ENCODE data around the gene RMRP. TPM values are rescaled to one million over a fixed set of nuclear protein-coding genes. Genes with fewer than 3 reads are reported as not detected.

Gene RMRP
- 1 to 10 TPM in 1 of 10 donors, not detected in 9; 7.1 TPM for polyA plus RNA-seq (ENCODE audit: insufficient read length in 10 of 10)
- long read RNA-seq, donor 1: 0 reads
- long read RNA-seq, donor 2: 0 reads
- long read RNA-seq, donor 3: 0 reads
- long read RNA-seq, donor 4: 0 reads
- long read RNA-seq, donor 5: 0 reads
- long read RNA-seq, donor 6: 0 reads
- long read RNA-seq, donor 7: 0 reads
- long read RNA-seq, donor 8: 0 reads
- long read RNA-seq, donor 9: 0 reads

DNA sequence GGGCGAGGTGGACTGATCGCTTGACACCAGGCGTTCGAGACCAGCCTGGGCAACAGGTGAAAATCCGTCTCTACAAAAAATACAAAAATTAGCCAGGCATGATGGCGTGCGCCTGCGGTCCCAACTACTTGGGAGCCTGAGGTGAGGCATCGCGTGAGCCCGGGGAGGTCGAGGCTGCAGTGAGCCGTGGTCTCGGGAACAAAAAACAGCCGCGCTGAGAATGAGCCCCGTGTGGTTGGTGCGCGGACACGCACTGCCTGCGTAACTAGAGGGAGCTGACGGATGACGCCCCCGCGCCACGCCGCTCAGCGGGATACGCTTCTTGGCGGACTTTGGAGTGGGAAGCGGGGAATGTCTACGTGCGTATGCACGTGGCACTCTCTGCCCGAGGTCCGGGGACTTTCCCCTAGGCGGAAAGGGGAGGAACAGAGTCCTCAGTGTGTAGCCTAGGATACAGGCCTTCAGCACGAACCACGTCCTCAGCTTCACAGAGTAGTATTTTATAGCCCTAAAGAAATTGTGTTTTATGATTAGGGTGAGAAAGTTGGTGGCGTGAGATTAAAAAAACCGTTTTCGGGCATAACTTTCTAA, at the start of gene RMRP:
TSS of gene RMRP (minus strand) at position 474 of the 591 bp plus-strand sequence.
- peak; percentile 99 for DNase-seq

DNA sequence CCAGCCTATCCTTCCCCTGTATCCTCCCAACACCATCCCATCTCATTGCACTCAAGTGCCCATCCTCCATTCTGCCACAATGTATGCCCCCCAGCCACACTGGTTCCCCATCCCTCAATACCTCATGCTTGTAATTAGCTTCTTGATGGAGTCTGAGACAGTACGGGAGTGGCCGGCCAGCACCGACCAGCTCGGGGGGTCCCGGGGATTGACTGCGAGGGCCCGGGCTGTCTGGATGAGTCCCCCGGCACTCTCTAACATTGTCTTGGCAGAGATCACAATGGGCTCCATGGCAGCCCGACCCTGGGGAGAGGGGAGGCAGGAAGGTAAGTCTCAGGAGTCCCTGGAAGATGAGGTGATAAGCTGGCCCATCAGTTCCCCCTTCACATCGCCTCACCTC, 49.1 kb upstream of the RMRP start:
- DNase-seq: no peak

DNA sequence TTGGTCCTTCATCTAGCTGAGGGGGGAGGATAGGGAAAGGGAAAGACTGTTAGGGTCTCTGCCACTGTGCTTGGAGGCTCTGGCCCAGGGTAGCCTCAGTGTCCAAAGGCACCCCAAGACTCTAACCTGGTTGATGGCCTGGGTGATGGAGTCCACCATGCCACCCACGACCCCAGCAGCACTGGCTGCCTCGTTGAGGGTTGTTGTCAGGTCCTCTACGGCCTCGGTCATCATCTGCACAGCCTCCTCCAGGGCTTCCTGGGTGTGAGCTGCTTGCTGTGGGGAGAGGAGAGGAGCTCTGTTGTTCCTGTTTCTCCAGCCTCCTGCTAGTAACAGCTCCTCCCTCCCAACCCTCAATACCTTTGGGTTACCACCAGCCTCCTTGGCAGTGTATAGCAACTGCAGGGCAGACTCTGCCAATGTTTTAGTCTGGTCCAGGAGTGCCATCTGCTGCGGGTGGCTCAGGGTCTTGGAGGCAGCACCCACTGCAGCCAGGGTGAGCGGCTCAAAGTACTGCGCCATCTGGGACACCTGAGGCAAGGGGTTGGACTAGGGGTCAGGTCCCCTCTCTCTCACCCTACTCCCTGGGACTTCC, 48.1 kb upstream of the RMRP start:
- DNase-seq: no peak

DNA sequence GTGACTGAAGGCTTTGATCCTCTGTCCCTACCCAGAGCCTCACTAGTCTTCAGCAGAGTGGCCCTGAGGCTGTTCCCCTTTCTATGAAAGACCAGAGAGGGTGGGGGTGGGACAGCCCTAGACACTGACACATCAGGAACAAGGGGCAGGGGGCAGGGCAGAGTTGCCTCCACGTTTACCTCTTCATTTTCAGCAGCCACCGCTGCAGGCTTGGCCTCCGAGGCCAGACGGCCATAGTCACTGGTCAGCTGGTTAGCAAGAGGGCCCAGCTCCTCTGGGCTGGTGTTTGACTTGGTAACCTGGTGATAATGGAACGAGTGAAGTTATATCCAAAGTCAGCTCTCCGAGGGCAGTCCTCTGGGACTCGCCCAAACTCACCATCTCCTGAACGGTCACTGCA, 47.6 kb upstream of the RMRP start:
- DNase-seq: no peak

DNA sequence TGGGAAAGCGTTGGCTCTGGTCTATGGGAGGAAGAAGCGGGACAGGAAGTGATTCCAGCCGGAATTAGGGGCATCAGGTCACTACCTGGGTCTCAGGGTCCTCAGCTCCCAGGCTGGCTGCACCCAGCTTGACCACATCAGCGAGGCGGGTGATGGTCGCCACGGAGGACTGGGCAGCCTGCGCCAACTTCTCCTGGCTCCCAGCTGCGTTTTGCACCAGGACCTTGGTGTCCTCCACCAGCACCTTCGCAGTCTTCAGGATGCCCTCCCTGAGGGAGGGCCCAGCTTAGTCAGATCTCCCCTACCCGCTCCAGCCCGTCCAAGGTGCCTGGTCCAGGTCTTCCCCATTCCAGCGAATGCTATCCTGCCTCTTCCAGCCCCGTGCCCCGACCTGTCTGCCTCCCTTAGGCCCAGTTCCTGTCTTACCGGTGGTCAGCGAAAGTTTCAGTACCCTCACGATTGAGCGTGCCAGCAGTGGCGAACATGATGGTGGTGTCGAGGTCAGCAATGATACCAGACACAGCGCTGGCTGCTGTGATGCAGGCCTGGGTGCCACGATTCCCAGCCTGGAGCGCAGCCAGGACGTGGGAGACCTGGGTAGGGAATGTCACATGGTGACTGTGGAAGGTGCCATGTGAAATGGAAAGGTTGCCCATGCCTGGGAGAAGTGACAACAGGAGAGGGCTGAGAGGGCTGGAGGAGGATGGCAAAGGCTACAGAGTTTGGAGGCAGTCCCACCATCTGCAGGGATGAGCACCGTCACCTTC, 46.3 kb upstream of the RMRP start:
- no peak for DNase-seq

DNA sequence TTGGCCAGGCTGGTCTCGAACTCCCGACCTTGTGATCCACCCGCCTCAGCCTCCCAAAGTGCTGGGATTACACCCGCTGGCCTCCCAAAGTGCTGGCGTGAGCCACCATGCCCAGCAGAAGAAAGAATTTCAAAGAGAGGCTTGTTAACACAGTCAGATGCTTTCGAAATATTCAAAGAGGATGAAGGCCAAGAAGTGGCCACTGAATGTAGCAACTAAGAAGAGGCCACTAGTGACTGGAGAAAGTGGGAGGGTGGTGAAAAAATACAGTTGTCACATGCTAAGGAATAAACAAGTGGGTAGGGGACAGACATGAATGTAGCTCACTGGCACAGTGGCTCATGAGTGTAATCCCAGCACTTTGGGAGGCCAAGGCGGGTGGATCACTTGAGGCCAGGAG, 44.9 kb upstream of the RMRP start:
- DNase-seq: no peak

DNA sequence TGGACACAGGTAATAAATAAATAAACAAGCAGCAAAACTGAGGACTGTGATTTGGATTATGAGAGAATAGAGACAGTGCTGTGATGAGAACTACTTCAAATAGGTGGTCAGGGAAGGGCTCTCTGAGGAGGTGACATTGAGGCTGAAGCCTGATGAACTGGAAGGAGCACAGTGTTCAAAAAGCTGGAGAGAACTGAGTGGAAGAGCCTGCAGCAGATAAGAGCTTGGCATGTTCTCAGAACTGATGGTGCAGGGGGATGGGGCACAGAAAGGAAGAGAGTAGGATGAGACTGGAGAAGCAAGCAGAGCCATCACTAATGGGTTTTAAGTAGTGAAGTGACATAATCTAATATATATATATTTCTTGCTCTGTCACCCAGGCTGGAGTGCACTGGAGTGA, 43.1 kb upstream of the RMRP start:
- DNase-seq: no peak

DNA sequence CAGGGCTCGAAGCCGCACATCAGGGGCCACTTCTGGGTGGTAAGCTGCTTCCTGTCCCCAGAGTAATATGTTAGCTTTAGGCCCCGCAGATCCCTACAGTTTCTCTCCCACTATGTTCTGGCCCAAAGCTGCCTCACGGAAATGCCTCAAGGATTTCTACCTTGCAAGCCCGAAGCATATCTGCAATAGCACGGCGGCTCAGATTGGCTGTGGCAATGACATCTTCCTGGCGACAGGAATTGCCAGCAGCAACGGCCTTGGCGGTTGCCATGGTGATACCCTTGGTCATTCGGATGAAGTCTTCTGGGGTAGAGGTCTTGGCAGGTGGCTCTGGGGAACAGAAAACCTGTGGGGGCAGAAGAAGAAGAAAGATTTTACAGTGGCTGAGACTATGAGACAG, 42.2 kb upstream of the RMRP start:
- DNase-seq: no peak

DNA sequence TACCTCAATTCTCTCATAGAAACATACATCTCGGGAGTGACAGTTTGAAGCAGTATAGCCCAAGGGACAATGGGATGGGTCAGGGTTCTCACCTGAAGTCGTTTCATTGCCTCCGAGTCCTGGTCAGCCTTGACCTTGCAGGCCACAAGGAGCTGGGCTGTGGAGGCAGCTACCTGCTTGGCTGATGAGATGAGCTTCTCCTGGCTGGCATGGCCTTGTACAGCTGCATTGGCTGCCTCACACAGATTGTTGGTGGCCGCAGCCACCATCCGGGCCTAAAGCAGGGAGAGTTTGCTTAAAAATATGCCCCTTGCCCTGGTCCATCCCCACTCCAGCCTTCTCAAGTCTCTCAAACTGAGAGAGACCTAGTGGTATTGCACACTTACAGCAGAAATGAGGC, 40.4 kb upstream of the RMRP start:
- no peak for DNase-seq

DNA sequence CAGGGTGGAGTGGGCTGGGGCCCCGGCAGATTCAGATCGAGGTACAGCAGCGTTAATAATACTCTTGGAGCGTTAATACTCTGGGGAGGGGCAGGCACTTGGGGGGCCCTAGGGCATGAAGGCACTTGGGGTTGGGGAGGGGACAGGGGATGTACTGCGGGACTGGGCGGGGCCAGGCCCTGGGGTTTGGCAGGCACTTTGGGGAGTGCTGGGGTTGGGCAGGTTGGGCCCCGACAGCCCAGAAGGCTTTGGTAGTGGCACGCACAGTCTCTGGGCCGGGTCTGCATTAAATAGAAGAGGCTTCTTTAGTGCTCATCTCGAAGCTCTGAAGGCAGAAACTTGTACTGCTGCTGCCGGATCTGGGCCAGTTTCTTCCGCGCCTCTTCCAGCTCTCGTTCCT, 39.7 kb upstream of the RMRP start:
- no peak for DNase-seq

DNA sequence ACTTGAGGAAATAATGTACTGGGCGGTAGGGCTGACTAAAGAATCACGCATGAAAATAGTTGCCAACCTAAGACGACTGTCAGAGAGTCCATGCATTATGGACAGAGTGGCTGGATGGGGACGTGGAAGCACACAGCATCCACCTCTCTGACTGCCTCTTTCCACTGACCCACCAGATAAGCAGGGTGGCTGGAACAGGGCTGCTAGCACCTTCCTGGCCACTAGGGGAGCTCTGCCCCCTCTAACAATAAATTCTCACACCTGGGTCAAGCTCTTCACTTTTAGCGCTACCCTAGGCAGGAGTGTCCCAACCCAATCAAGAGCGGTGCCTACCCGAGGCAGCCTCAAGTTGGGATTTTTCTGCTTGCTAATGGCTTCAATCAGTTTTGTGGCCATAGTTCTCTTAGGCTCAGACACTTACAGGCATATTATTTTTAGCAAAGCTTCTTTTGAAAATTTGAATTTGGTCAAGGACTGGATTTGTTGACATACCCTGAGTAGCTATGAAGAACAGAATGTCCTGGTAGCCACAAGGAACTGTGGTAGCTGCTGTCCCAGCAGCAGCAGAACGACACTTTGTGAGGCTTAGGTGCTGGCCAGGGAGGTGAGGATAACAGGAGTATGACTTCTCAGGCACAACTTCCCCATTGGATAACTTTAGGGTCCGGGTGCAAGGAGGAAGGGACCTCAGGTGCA, 38.8 kb upstream of the RMRP start:
- peak in 2 of 3 donors; percentile 35 to 58 for DNase-seq

DNA sequence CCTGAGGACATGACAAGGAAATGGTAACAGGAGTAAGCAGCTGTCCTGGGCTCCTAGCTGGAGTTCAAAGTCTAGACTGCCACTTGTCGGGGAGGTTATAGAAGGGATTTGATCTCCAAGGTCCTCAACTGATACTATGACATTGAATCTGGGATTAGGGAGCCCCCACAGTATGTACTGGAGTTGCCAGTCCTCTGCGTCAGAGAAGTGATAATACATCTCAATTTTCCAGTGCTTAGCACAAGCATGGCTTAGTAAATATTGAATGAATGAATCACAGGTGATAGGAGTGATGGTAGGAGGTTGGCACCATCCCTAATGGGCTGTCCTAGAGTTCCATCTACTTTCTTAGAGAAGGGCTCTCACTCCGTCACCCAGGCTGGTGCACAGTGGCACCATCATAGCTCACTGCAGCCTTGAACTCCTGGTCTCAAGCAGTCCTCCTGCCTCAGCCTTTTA, 38.2 kb upstream of the RMRP start:
- DNase-seq: no peak

DNA sequence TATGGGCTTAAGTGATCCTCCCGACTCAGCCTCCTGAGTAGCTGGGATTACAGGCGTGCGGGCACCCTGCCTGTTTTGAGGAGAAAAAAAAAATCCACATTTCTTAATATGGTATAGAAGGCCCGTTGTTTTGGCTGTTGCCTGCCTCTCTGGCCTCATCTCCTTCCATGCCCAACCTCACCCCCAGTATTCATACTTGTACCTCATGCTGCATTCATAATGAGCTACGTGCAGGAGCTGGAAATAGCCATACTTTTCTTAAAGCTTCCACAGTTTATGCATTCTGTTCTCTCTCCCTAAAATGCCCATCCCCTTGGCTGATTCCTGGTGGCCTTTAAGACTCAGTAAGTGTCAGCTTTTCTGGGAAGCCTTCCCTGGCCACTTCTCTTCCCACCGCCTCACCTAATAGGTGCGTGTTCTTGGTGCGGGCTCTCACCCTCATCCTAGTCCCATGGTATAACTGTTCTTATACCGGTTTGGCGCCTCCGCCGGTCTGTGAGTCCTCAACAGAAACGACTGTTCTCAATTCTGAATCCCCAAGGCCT, 34.0 kb upstream of the RMRP start:
- DNase-seq: peak in 1 of 3 donors; percentile 24

DNA sequence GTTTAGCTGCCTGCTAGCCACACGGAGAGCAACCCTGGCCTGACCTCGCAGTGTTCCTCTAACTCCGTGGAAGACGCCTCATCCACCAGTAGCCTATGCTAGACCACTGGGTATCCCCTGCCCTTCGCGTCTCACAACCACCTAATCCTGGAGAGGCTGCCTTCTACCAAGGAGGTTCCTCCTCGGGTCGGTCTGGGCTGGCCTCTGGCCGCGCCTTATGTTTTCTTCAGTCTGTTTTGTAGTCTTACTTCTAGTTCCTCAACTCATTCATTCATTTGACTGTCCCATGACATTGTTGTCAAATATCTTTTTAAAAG, 33.5 kb upstream of the RMRP start:
- no peak for DNase-seq

DNA sequence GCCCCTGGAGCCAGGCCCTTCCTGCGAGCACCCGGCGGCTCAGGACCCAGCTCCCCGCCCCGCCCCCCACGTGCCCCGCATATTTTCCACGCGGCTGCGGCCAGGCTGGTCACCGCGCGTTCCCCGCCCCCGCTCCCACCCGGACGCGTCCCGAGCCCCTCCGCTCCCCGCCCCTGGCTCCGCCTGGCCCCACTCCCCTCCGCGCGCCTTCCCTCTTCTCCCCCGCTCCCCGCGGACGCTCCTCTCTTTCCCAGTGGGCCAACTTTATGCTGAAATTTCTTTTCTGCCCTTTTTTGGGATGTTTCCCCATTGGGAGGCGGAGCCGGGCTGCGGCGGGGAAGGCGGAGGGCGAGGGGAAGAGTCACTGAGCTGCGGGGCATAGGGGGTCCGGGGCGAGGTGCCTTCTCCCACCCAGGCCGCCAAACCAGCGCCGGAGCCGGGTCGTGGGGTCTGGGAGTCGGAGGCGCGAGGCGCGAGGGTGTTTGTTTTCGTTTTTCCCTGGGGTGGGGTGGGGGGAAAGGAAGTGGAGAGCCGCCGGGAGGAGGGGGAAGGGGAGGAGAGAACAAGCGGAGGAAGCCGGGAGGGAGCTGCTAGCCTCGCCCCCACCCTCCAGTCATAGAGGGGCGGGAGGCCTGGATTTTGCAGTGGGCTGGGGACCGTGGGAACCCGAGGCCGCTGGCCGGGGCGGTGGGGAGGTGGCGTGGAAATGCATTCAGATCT, 33.0 kb upstream of the RMRP start:
- peak; percentile 81 to 92 (median 82) for DNase-seq

DNA sequence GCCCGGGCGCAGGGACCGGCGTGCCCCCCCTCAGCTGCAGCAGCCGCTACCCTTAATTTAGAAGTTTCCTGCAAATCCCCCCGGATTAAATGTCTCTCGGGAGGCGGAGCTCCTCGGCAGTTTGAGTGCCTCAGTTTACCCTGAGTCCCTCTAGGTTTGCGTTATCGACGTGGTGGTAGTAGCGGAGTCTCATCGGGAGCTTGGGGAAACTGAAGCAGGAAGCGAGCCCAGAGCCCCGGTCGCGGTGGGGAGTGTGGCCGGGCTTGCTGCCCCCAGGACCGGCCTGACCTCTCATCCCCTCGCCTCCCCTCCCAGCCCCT, 32.4 kb upstream of the RMRP start:
- DNase-seq: peak in 1 of 3 donors; percentile 89

DNA sequence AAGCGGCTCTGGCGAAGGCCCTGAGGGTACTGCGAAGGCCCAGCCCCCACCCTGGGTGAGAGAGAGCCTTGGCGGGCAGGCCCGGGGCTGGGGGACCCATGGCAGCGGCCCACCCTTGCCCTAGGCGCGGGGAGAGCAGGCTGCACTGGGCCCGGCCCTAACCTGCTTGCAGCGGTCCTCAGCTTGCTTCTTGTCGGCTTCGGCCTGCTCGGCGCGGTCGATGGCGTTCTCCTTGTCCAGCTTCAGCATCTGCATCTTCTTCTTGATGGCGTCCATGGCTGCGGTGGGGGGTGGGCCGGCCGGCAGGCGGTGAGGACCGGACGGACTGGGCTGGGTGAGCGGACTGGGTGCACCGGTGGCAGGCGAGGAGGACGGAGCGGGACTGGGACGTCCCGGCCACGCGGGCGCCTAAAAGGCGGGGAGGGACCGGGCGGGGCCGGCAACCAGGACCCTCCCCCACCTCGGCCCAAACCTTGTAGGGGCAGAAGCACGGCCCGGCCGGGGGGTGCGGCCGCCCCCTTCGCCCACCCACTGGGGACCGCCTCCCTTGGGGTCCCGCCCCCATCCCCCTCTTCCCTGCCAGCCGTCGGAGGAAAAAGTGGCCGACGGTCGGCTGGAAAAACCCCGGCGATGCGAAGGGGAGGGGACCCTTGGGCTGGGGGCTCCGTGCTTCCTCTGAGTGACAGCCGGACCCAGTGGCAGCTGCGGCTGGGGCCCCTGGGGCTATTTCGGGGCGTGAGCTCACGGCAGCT, 31.9 kb upstream of the RMRP start, which contains the start of gene TPM2:
TSS of gene TPM2 (minus strand) at position 384 of the 752 bp plus-strand sequence. CDS start at position 276, 108 bp downstream.
- DNase-seq: peak; percentile 82 to 91 (median 88)

DNA sequence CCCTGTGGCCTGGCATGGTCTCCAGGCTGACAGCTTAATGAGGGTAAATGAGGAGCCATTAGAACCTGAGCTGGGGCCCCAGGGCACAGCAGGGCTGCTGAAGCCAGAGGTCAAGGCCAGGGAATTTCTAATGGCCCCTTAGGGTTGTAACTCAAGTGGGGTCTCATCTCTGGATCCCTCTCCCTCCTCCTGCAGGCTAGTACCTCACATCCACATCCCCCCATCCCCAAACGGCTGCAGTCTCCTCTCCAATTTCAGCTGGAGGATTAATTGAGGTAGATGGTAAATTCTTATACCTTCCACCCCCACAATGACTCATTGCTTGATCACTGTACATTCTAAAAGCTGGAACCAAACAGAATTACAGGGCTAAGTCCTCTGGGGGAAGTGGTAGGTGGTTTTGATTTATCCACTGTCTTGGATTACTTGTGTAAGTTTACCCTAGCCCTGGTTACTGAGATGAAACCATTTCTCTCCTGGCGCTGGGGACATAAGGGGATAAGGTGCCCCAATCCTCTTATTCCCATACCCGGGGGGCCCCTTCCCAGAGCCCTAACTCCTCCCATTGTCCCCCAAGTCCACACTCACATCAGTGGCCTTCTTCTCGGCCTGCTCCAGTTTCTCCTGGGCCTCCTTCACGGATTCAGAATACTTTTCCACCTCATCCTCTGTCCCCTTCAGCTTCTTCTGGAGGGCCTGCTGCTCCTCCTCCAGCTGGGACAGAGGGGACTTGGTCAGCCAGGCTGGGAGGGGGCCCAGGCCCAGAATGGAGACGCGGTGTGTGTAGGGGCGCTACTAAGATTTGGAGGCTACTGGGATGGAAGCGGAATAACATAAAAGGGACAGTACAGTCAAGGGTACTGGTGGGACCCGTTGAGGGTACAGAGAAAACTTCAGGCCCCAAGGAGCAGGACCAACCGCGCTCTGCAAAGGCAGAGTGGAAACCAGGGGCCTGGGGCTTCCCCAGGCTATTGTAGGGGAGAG, 31.0 kb upstream of the RMRP start:
- DNase-seq: no peak

DNA sequence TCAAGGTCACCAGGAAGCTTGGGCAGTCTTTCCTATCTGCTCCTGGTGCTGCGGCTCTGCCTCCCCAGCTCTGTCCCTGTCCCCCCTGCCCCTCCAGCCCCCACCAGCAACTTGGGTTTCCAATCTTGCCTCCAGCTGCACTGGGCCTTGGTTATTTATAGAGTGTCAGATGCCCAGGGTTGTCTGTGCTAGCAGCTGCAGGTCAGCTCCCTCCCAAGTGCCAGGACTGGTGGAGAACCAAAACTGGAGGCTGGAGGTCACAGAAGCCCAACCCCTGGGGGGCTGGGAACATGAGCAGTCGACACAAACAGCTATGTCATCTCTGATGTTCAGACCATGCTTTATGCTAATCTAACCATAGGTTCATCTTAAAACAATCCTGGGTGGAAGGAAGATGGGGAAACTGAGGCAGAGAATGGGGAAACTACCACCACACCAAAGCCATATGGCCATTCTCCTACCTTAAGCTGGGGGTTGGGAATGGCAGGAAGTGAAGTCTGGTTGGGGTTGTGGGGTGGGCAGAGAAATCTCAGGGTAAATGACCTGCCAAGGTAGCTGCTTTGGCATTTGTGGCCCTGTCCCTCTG, 30.2 kb upstream of the RMRP start:
- DNase-seq: peak in 1 of 3 donors; percentile 42

Measured in muscle of back (tissue), 13 donors.